Measurements from ENCODE around the gene AKR1B15. TPM values are rescaled to one million over a fixed set of nuclear protein-coding genes. Genes with fewer than 3 reads are reported as not detected.
A peak's percentile ranks its signal among the peaks of the same experiment; 100 is the strongest.

AKR1B15 gene
- total and polyA plus RNA-seq, 9 of the 15 experiments (the other 6 are each of a cell fraction or from before 2014, with no cell fraction given): not detected

- TF ChIP-seq BRCA1 (IDR thresholded peaks at IDR 0.05): no peak
- TF ChIP-seq BRCA1 (CRISPR knock-in tag; IDR thresholded peaks at IDR 0.05): no peak
- TF ChIP-seq CCAR2 (IDR thresholded peaks at IDR 0.05; ENCODE audit: low read depth, low read length): no peak
- no peak for TF ChIP-seq LARP7 (IDR thresholded peaks at IDR 0.05)
- peak; percentile 78 for TF ChIP-seq MEIS2 (IDR thresholded peaks at IDR 0.05; ENCODE audit: partially characterized antibody)
- TF ChIP-seq RUNX1 (IDR thresholded peaks at IDR 0.05; ENCODE audit: low read depth): no peak
- TF ChIP-seq ZNF431 (CRISPR knock-in tag; IDR thresholded peaks at IDR 0.05): no peak
- TF ChIP-seq, protein P1, sequence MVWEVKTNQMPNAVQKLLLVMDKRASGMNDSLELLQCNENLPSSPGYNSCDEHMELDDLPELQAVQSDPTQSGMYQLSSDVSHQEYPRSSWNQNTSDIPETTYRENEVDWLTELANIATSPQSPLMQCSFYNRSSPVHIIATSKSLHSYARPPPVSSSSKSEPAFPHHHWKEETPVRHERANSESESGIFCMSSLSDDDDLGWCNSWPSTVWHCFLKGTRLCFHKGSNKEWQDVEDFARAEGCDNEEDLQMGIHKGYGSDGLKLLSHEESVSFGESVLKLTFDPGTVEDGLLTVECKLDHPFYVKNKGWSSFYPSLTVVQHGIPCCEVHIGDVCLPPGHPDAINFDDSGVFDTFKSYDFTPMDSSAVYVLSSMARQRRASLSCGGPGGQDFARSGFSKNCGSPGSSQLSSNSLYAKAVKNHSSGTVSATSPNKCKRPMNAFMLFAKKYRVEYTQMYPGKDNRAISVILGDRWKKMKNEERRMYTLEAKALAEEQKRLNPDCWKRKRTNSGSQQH (CRISPR knock-in tag; IDR thresholded peaks at IDR 0.05): no peak
- TF ChIP-seq, protein P2, sequence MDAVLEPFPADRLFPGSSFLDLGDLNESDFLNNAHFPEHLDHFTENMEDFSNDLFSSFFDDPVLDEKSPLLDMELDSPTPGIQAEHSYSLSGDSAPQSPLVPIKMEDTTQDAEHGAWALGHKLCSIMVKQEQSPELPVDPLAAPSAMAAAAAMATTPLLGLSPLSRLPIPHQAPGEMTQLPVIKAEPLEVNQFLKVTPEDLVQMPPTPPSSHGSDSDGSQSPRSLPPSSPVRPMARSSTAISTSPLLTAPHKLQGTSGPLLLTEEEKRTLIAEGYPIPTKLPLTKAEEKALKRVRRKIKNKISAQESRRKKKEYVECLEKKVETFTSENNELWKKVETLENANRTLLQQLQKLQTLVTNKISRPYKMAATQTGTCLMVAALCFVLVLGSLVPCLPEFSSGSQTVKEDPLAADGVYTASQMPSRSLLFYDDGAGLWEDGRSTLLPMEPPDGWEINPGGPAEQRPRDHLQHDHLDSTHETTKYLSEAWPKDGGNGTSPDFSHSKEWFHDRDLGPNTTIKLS (IDR thresholded peaks at IDR 0.05; ENCODE audit: borderline replicate concordance, low read depth): no peak; the same call in 1 of the 2 replicates
- no peak for TF ChIP-seq CBFB (CRISPR knock-in tag; IDR thresholded peaks at IDR 0.05)
- no peak for TF ChIP-seq RBM14 (IDR thresholded peaks at IDR 0.05; ENCODE audit: borderline replicate concordance, insufficient read depth, low read depth, low read length)
- no peak for TF ChIP-seq ZNF24 (IDR thresholded peaks at IDR 0.05)
- no peak for TF ChIP-seq RBM39 (optimal IDR thresholded peaks at IDR 0.05; ENCODE audit: low read depth, low read length)
- no peak for TF ChIP-seq RFX1 (IDR thresholded peaks at IDR 0.05)
- TF ChIP-seq, protein P3, sequence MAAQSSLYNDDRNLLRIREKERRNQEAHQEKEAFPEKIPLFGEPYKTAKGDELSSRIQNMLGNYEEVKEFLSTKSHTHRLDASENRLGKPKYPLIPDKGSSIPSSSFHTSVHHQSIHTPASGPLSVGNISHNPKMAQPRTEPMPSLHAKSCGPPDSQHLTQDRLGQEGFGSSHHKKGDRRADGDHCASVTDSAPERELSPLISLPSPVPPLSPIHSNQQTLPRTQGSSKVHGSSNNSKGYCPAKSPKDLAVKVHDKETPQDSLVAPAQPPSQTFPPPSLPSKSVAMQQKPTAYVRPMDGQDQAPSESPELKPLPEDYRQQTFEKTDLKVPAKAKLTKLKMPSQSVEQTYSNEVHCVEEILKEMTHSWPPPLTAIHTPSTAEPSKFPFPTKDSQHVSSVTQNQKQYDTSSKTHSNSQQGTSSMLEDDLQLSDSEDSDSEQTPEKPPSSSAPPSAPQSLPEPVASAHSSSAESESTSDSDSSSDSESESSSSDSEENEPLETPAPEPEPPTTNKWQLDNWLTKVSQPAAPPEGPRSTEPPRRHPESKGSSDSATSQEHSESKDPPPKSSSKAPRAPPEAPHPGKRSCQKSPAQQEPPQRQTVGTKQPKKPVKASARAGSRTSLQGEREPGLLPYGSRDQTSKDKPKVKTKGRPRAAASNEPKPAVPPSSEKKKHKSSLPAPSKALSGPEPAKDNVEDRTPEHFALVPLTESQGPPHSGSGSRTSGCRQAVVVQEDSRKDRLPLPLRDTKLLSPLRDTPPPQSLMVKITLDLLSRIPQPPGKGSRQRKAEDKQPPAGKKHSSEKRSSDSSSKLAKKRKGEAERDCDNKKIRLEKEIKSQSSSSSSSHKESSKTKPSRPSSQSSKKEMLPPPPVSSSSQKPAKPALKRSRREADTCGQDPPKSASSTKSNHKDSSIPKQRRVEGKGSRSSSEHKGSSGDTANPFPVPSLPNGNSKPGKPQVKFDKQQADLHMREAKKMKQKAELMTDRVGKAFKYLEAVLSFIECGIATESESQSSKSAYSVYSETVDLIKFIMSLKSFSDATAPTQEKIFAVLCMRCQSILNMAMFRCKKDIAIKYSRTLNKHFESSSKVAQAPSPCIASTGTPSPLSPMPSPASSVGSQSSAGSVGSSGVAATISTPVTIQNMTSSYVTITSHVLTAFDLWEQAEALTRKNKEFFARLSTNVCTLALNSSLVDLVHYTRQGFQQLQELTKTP (IDR thresholded peaks at IDR 0.05; ENCODE audit: low read depth in 1 of 2, partially characterized antibody in 2 of 2): no peak
- TF ChIP-seq MTA1 (IDR thresholded peaks at IDR 0.05; ENCODE audit: borderline replicate concordance): peak; percentile 66; the same call in 1 of the 2 replicates
- TF ChIP-seq SIX5 (IDR thresholded peaks at IDR 0.05; ENCODE audit: borderline replicate concordance in 1 of 2, insufficient read depth in 1 of 2, low read depth in 1 of 2, low read length in 2 of 2): no peak
- no peak for TF ChIP-seq SMARCB1 (IDR thresholded peaks at IDR 0.05; ENCODE audit: insufficient read length, low read depth)
- TF ChIP-seq ERF (CRISPR knock-in tag; IDR thresholded peaks at IDR 0.05): no peak
- no peak for TF ChIP-seq MIER1 (IDR thresholded peaks at IDR 0.05; ENCODE audit: low read depth)
- TF ChIP-seq ZNF143 (CRISPR knock-in tag; IDR thresholded peaks at IDR 0.05): no peak
- TF ChIP-seq CGGBP1 (CRISPR knock-in tag; IDR thresholded peaks at IDR 0.05): no peak
- TF ChIP-seq NR3C1 (CRISPR knock-in tag; IDR thresholded peaks at IDR 0.05): no peak
Observed at GRCh38 chr7:134593530-134594392, 44.9 kb downstream of the AKR1B15 start (continued).

Measured in K562 (cell line).